Body of pancreas (tissue), 4 donors: ENCODE data around the gene SPON2. TPM values are rescaled to one million over a fixed set of nuclear protein-coding genes. Genes with fewer than 3 reads are reported as not detected.
A peak's percentile ranks its signal among the peaks of the same experiment; 100 is the strongest.

Experiments
- ATAC-seq: fragments of 150-250 bp; one replicate; pipeline ENCODE4 v1.9.1; 2016
- DNase-seq, 4 donors: peaks; one replicate each; pipeline ENCODE4 v3.0.0-alpha.2; 2019
- H3K27ac ChIP-seq, 4 donors: fragments of 200-600 bp; sonication (generic); 1 replicate in 3 of 4; 2 replicates in 1 of 4; pipeline versions ENCODE4 v1.5.1 to v1.6.1; 2016 to 2019; ENCODE audit warnings: mild to moderate bottlenecking in 1 of 4, mixed read lengths in 1 of 4, moderate library complexity in 1 of 4
- H3K27me3 ChIP-seq, 2 donors: fragments of 200-600 bp; sonication (generic); one replicate each; pipeline ENCODE4 v1.6.0; 2016; ENCODE audit warnings: mild to moderate bottlenecking in 1 of 2
- H3K36me3 ChIP-seq, 2 donors: fragments of 200-600 bp; sonication (generic); replicated peaks in 1 of 2; 2 replicates each; pipeline ENCODE4 v1.5.1; 2016; ENCODE audit warnings: low read depth in 2 of 2; ENCODE audit not compliant: insufficient read depth in 1 of 2
- H3K4me1 ChIP-seq: fragments of 200-600 bp; sonication (generic); one replicate; pipeline ENCODE4 v1.6.0; 2016
- H3K4me3 ChIP-seq, 2 donors: fragments of 200-600 bp; sonication (generic); 1 replicate in 1 of 2; 2 replicates in 1 of 2; pipeline ENCODE4 v1.5.1; 2016 to 2019
- H3K9me3 ChIP-seq, 3 donors: fragments of 200-600 bp; sonication (generic); 1 replicate in 2 of 3; 2 replicates in 1 of 3; pipeline ENCODE4 v1.5.1; 2016
- CTCF ChIP-seq, 7 experiments: fragments of 450-650 bp in 4 of 7; fragments of 200-600 bp in 3 of 7; sonication (generic) in 3 of 7; IDR thresholded peaks; one replicate each; pipeline ENCODE4 v1.5.1; 2016 to 2019; ENCODE audit warnings: antibody characterized with exemption in 7 of 7
- POLR2A ChIP-seq, 3 donors: fragments of 450-650 bp; IDR thresholded peaks; one replicate each; pipeline ENCODE4 v1.6.1; 2016; ENCODE audit warnings: antibody characterized with exemption in 3 of 3, mild to moderate bottlenecking in 2 of 3
- WGBS, 2 donors: methylation state at CpG; one replicate each; pipeline ENCODE4 v1.1.5; 2017; 5-methylcytosine and 5-hydroxymethylcytosine counted together
- intact Hi-C: fragments of 100-400 bp; cut with DNase I; formaldehyde crosslinking; loops from one replicate; pipeline ENCODE4 v1.15.1; 2023
- total RNA-seq, 2 donors: library from RNA; depleted of rRNA; stranded (reverse); fragments of >200 nt; gene quantifications; one replicate each; pipeline ENCODE4 v1.1.0, GENCODE V29; 2016

SPON2 gene
- total RNA-seq, 2 donors from 2014 or later, result 25.4 to 33.5 TPM

GRCh38 chr4:1154126-1154522 lies 18.3 kb downstream of the SPON2 start:
- intact Hi-C loops, result no loop called here
- Histone ChIP-seq H3K27me3 (no peaks in the 10 kb centered on the region), H3K4me3 (no peak overlapping the region), H3K9me3 (no peaks in the 10 kb centered on the region), H3K27ac (peak overlapping the region; percentile 88 to 95 (median 93)), H3K4me1 (peaks cover 47% of the 10 kb centered on the region), H3K36me3 (peaks cover 0 to 1% of the 10 kb centered on the region in 2 donors)
- DNase-seq, result peak; percentile 58 to 69 (median 62)
- TF ChIP-seq CTCF (IDR thresholded peaks at IDR 0.05) (no peak), POLR2A (IDR thresholded peaks at IDR 0.05) (no peak)
- ATAC-seq, result peak; percentile 30
- WGBS, 2 donors, result 16 to 28% methylated on average over 7 of the region's 7 CpGs

DNA sequence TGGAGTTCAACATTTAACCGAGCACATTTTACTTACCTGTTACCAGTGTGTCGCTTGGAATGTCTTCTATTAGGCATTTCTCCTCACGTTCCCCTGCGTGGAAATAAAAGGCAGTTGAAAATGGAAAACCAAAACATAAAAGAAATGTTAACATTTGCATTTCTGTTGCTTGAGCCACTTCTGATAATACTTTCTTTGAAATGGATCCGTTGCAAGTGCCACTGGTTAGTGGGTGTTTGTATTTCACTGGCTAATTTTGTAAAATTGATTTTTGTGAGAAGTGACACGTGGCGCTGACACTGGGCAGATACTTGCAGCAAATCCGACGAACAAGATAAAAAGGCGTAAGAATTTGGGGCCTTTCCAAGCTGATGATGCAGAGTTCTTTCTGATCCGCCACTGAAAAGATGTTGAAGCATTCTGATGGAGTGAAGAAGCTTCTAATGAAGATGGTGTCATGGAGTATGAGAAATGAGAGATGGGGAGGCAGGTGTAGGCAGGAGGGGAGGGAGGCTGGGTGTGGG lies 18.8 kb downstream of the SPON2 start:
- peak; percentile 74 to 87 (median 76) for DNase-seq
- peak; percentile 58 for ATAC-seq
- Histone ChIP-seq H3K9me3 (no peaks in the 10 kb centered on the region), H3K27ac (peak overlapping the region; percentile 88 to 95 (median 93)), H3K4me3 (no peak overlapping the region), H3K36me3 (peaks cover 0 to 1% of the 10 kb centered on the region in 2 donors), H3K27me3 (no peaks in the 10 kb centered on the region), H3K4me1 (peaks cover 42% of the 10 kb centered on the region)
- intact Hi-C loops, result no loop called here
- WGBS, 2 donors, result 15 to 24% methylated on average over 11 of the region's 11 CpGs
- no peak for TF ChIP-seq CTCF (IDR thresholded peaks at IDR 0.05)
- TF ChIP-seq POLR2A (IDR thresholded peaks at IDR 0.05), result peak in 2 of 3 donors; percentile 68 to 72

- TF ChIP-seq POLR2A (IDR thresholded peaks at IDR 0.05) (peak; percentile 23 to 61 (median 53)), CTCF (IDR thresholded peaks at IDR 0.05) (no peak)
- H3K9me3 ChIP-seq, result no peaks in the 10 kb centered on the region
- H3K27me3 ChIP-seq, result no peaks in the 10 kb centered on the region
- peak; percentile 21 for ATAC-seq
- peaks cover 36% of the 10 kb centered on the region for H3K4me1 ChIP-seq
- peak in 3 of 4 donors; percentile 62 to 70 (median 64) for DNase-seq
- H3K4me3 ChIP-seq, result no peak overlapping the region
- 24% methylated on average over 6 of the region's 6 CpGs for WGBS, 2 donors
- H3K27ac ChIP-seq, result peak overlapping the region; percentile 83 to 94 (median 90)
- no peaks in the 10 kb centered on the region for H3K36me3 ChIP-seq
- intact Hi-C loops, result no loop called here
Measured at GRCh38 chr4:1152290-1152689, 20.1 kb downstream of the SPON2 start.

GRCh38 chr4:1151541-1151940 lies 20.8 kb downstream of the SPON2 start:
- DNase-seq (peak in 2 of 4 donors; percentile 63 to 72), ATAC-seq (peak; percentile 7)
- TF ChIP-seq POLR2A (IDR thresholded peaks at IDR 0.05), result peak in 1 of 3 donors; percentile 20
- TF ChIP-seq CTCF (IDR thresholded peaks at IDR 0.05), result no peak
- intact Hi-C loops, result no loop called here
- Histone ChIP-seq H3K4me1 (peaks cover 32% of the 10 kb centered on the region), H3K36me3 (no peaks in the 10 kb centered on the region), H3K4me3 (no peak overlapping the region), H3K9me3 (no peaks in the 10 kb centered on the region), H3K27me3 (no peaks in the 10 kb centered on the region), H3K27ac (peak overlapping the region; percentile 83 to 94 (median 90))
- WGBS, 2 donors, result 60% methylated on average over 6 of the region's 6 CpGs; no CpG with 5 or more reads in 1 of the 2 donors

DNA sequence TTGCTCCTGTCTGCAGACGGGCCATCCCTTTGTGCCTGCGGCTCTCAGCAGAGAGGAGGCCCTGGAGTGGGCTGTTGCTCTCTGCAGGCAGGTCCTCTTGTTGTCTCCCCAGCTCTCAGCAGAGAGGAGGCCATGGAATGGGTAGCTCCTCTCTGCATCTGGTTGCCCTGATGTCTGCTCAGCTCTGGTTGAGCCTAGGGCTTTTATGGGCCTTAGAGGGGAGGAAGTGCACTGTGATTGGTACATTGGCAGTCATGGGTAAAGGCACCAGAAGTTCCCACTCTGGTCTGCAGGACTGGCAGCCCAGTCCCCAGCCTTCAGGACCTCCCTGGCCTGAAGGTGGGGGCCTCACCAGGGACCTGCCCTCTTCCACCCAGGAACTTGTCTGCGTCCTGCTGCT lies 21.5 kb downstream of the SPON2 start:
- intact Hi-C loops, result no loop called here
- DNase-seq (no peak), ATAC-seq (no peak)
- Histone ChIP-seq H3K4me1 (peaks cover 32% of the 10 kb centered on the region), H3K9me3 (no peaks in the 10 kb centered on the region), H3K36me3 (no peaks in the 10 kb centered on the region), H3K27me3 (no peaks in the 10 kb centered on the region), H3K27ac (peak overlapping the region in 3 of 4 donors; percentile 88 to 94 (median 92)), H3K4me3 (no peak overlapping the region)
- 55 to 100% methylated on average over 1 to 3 of the region's 3 CpGs for WGBS, 2 donors
- no peak for TF ChIP-seq CTCF (IDR thresholded peaks at IDR 0.05)
